HCT116 (cell line): ENCODE data around the gene PRPF8. TPM values are rescaled to one million over a fixed set of nuclear protein-coding genes. Genes with fewer than 3 reads are reported as not detected.

Experiments
- ATAC-seq: fragments of 200-7000 bp; cut with Tn5 transposase; 2 replicates; pipeline ENCODE4 v1.9.1; 2020; ENCODE audit warnings: mild to moderate bottlenecking, moderate library complexity
- BruUV-seq: library from RNA; stranded (reverse); fragments of 400-500 nt; replicated peaks from 2 replicates; lab custom pipeline; 2021; lab: Mats Ljungman, UMichigan
- CTCF ChIA-PET: fragments of 300-600 bp; sonication (Branson Sonifier 250); formaldehyde crosslinking; loops from one replicate; lab custom pipeline; 2021; ENCODE audit warnings: antibody characterized with exemption; lab: Charles Lee
- POLR2A ChIA-PET: fragments of 300-600, 350-600 bp; sonication (Branson Sonifier 250); formaldehyde crosslinking; loops from one replicate; lab custom pipeline; 2021; ENCODE audit warnings: antibody characterized with exemption; lab: Charles Lee
- RAD21 ChIA-PET, 2 experiments: fragments of 300-600 bp; sonication (Branson Sonifier 250); formaldehyde crosslinking; loops; one replicate each; lab custom pipeline; 2023; ENCODE audit warnings: low total read pairs in 2 of 2; ENCODE audit not compliant: uncharacterized antibody in 2 of 2, unreplicated experiment in 2 of 2, low non-redundant PET in 1 of 2; lab: Charles Lee
- DNase-seq: peaks from one replicate; pipeline ENCODE4 v3.0.0-alpha.2; 2010; ENCODE audit warnings: low read depth, low spot score
- H2AFZ ChIP-seq: fragments of 200-600 bp; shearing (Covaris generic), sonication (generic); 2 replicates; pipeline ENCODE4 v1.6.1; 2017; ENCODE audit warnings: low read depth, mixed run types, mixed read lengths, antibody characterized with exemption, low read length; ENCODE audit not compliant: poor library complexity, severe bottlenecking
- H3K27ac ChIP-seq: 2 replicates; pipeline ENCODE4 v1.5.1; 2012; ENCODE audit warnings: low read depth, low read length
- H3K27me3 ChIP-seq: fragments of 200-600 bp; sonication (generic); 2 replicates; pipeline ENCODE4 v1.6.1; 2016; ENCODE audit warnings: mixed run types, low read length, mixed read lengths; ENCODE audit not compliant: insufficient read depth
- H3K36me3 ChIP-seq, 2 experiments: fragments of 200-500 bp in 1 of 2; fragments of 200-600 bp in 1 of 2; sonication (Bioruptor generic) in 1 of 2; sonication (generic) in 1 of 2; 2 replicates each; pipeline versions ENCODE4 v1.5.1 to v1.6.1; 2014 to 2016; ENCODE audit warnings: low read length in 2 of 2, inconsistent platforms in 1 of 2, mixed read lengths in 1 of 2, mixed run types in 1 of 2; ENCODE audit not compliant: insufficient read depth in 2 of 2, control insufficient read depth in 1 of 2
- H3K4me1 ChIP-seq, 2 experiments: fragments of 200-600 bp in 1 of 2; sonication (generic) in 1 of 2; 2 replicates each; pipeline versions ENCODE4 v1.5.1 to v1.6.1; 2012 to 2017; ENCODE audit warnings: low read length in 2 of 2, inconsistent platforms in 1 of 2, mild to moderate bottlenecking in 1 of 2, mixed read lengths in 1 of 2, mixed run types in 1 of 2, moderate library complexity in 1 of 2; ENCODE audit not compliant: insufficient read depth in 2 of 2, control insufficient read depth in 1 of 2
- H3K4me2 ChIP-seq: fragments of 200-600 bp; sonication (generic); 2 replicates; pipeline ENCODE4 v1.6.1; 2017; ENCODE audit warnings: mixed run types, low read length, mixed read lengths
- H3K4me3 ChIP-seq, 2 experiments: fragments of 200-600 bp in 1 of 2; sonication (generic) in 1 of 2; replicated peaks in 1 of 2; 2 replicates each; pipeline ENCODE4 v1.5.1; 2011 to 2016; ENCODE audit warnings: low read length in 2 of 2, control low read depth in 1 of 2, low read depth in 1 of 2, mild to moderate bottlenecking in 1 of 2, mixed read lengths in 1 of 2, mixed run types in 1 of 2
- H3K79me2 ChIP-seq: fragments of 200-600 bp; sonication (generic); 2 replicates; pipeline ENCODE4 v1.6.1; 2017; ENCODE audit warnings: mild to moderate bottlenecking, mixed run types, low read length, moderate library complexity, mixed read lengths; ENCODE audit not compliant: insufficient read depth
- H3K9ac ChIP-seq: fragments of 200-600 bp; sonication (generic); 2 replicates; pipeline ENCODE4 v1.6.1; 2016; ENCODE audit warnings: low read length, mixed read lengths
- H3K9me2 ChIP-seq: fragments of 200-600 bp; sonication (generic), shearing (Covaris generic); 2 replicates; pipeline ENCODE4 v1.6.1; 2017; ENCODE audit warnings: mixed run types, mild to moderate bottlenecking, moderate library complexity; ENCODE audit not compliant: insufficient read depth
- H3K9me3 ChIP-seq, 2 experiments: fragments of 200-500 bp in 1 of 2; fragments of 200-600 bp in 1 of 2; sonication (Bioruptor generic) in 1 of 2; sonication (generic) in 1 of 2; 2 replicates each; pipeline ENCODE4 v1.6.1; 2014 to 2017; ENCODE audit warnings: low read length in 2 of 2, mixed read lengths in 2 of 2, inconsistent platforms in 1 of 2, low read depth in 1 of 2, mild to moderate bottlenecking in 1 of 2, mixed run types in 1 of 2, moderate library complexity in 1 of 2; ENCODE audit not compliant: control insufficient read depth in 1 of 2, insufficient read depth in 1 of 2
- H4K20me1 ChIP-seq: fragments of 200-600 bp; sonication (generic), shearing (Covaris generic); 2 replicates; pipeline ENCODE4 v1.6.1; 2017; ENCODE audit warnings: mixed run types, mild to moderate bottlenecking, moderate library complexity; ENCODE audit not compliant: insufficient read depth
- CBX3 ChIP-seq: IDR thresholded peaks from 2 replicates; pipeline ENCODE4 v1.6.1; 2012; ENCODE audit warnings: low read depth
- CEBPB ChIP-seq: IDR thresholded peaks from 2 replicates; pipeline ENCODE4 v1.6.1; 2012; ENCODE audit warnings: low read depth
- CTCF ChIP-seq, 3 experiments: fragments of 200-600 bp in 1 of 3; sonication (generic) in 1 of 3; IDR thresholded peaks in 2 of 3; conservative IDR thresholded peaks in 1 of 3; 2 replicates each; pipeline ENCODE4 v1.5.1; 2012 to 2017; ENCODE audit warnings: low read depth in 2 of 3, low read length in 2 of 3, antibody characterized with exemption in 1 of 3, borderline replicate concordance in 1 of 3, control low read depth in 1 of 3, mild to moderate bottlenecking in 1 of 3, mixed read lengths in 1 of 3, mixed run types in 1 of 3, moderate library complexity in 1 of 3; ENCODE audit not compliant: insufficient read depth in 1 of 3
- EGR1 ChIP-seq: IDR thresholded peaks from 2 replicates; pipeline ENCODE4 v1.6.1; 2012; ENCODE audit warnings: low read depth
- EZH2 ChIP-seq: fragments of 200-600 bp; sonication (generic); IDR thresholded peaks from 2 replicates; pipeline ENCODE4 v1.6.1; 2017; ENCODE audit warnings: antibody characterized with exemption, mixed run types
- EZH2phosphoT487 ChIP-seq: fragments of 200-600 bp; IDR thresholded peaks from 2 replicates; pipeline ENCODE4 v1.6.1; 2018; ENCODE audit warnings: antibody characterized with exemption, borderline replicate concordance
- FOSL1 ChIP-seq: IDR thresholded peaks from 2 replicates; pipeline ENCODE4 v1.6.1; 2012; ENCODE audit warnings: low read depth
- JUND ChIP-seq: IDR thresholded peaks from 2 replicates; pipeline ENCODE4 v1.6.1; 2012
- MAX ChIP-seq: IDR thresholded peaks from 2 replicates; pipeline ENCODE4 v1.6.1; 2012
- POLR2AphosphoS5 ChIP-seq: IDR thresholded peaks from 2 replicates; pipeline ENCODE4 v1.6.1; 2011; ENCODE audit warnings: mild to moderate bottlenecking, low read depth, low read length, moderate library complexity
- RAD21 ChIP-seq: IDR thresholded peaks from 2 replicates; pipeline ENCODE4 v1.6.1; 2012; ENCODE audit warnings: low read depth, mild to moderate bottlenecking
- REST ChIP-seq: IDR thresholded peaks from 2 replicates; pipeline ENCODE4 v1.6.1; 2012; ENCODE audit warnings: low read depth
- SP1 ChIP-seq: IDR thresholded peaks from 2 replicates; pipeline ENCODE4 v1.6.1; 2012; ENCODE audit warnings: low read depth
- SRF ChIP-seq: IDR thresholded peaks from 2 replicates; pipeline ENCODE4 v1.6.1; 2012; ENCODE audit warnings: low read depth
- TCF7L2 ChIP-seq: IDR thresholded peaks from 2 replicates; pipeline ENCODE4 v1.7.0; 2011; ENCODE audit warnings: borderline replicate concordance, inconsistent platforms; ENCODE audit not compliant: insufficient read depth, insufficient read length; ENCODE audit errors: extremely low read depth
- ZBTB33 ChIP-seq: IDR thresholded peaks from 2 replicates; pipeline ENCODE4 v1.6.1; 2011; ENCODE audit warnings: mild to moderate bottlenecking, low read length, moderate library complexity; ENCODE audit not compliant: insufficient replicate concordance; ENCODE audit errors: extremely low read depth
- ZFX ChIP-seq: fragments of 450-650 bp; IDR thresholded peaks from 2 replicates; pipeline ENCODE4 v1.6.1; 2017
- ZNF274 ChIP-seq: fragments of 200-500 bp; sonication (Bioruptor generic); IDR thresholded peaks from 2 replicates; pipeline ENCODE4 v1.6.1; 2014; ENCODE audit warnings: mild to moderate bottlenecking, low read depth, low read length, inconsistent platforms
- intact Hi-C: fragments of 100-400 bp; cut with micrococcal nuclease; formaldehyde crosslinking; loops from 2 replicates; pipeline ENCODE4 v1.10.0; 2022
- total RNA-seq: library from RNA; stranded (reverse); gene quantifications from one replicate; pipeline ENCODE4 v1.2.1, GENCODE V29; 2021; ENCODE audit not compliant: unreplicated experiment
- TF ChIP-seq, protein P1 (sequence below): IDR thresholded peaks from 2 replicates; pipeline ENCODE4 v1.6.1; 2012

PRPF8 gene
- total RNA-seq, 1 experiment from 2014 or later: 386 TPM

DNA sequence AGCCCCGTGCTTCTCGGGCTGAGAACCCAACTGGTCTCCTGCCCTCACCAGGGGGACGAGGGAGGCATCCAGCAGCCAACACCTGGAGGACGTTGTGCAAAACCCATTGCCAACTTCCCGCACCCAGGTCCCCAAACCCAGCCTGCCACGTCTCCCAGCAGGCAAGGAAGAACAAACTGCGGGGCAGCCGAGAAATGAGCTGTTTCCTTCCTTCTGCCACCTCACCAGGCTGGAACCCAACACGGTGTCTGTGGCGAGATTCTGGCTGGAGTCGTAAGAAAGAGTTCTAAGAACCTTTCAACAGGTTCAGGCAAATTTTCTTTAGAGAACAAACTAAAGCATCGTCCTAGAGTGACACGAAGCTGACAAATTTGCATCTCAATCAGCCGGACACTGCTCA is 59.6 kb downstream of the PRPF8 start:
- ATAC-seq (no peak), DNase-seq (no peak)
- Histone ChIP-seq H3K4me2 (no peak overlapping the region), H3K9me3 (no peaks in the 10 kb centered on the region), H3K4me3 (no peak overlapping the region), H4K20me1 (no peaks in the 10 kb centered on the region), H3K27me3 (no peaks in the 10 kb centered on the region), H3K36me3 (no peaks in the 10 kb centered on the region), H3K4me1 (peaks cover 13 to 41% of the 10 kb centered on the region in 2 experiments), H3K9me2 (no peaks in the 10 kb centered on the region), H3K79me2 (no peaks in the 10 kb centered on the region), H3K27ac (no peak overlapping the region), H2AFZ (no peak overlapping the region), H3K9ac (no peak overlapping the region)
- RAD21 ChIA-PET: no interaction called here
- BruUV-seq: no TSS peak
- intact Hi-C loops: no loop called here
- POLR2A ChIA-PET: interaction anchor here (1.2 kb wide), 1 partner anchor 9 kb away, joined by 3 read pairs; no protein-coding TSS in a partner anchor
- TF ChIP-seq JUND (no peak), CTCF (IDR thresholded peaks at IDR 0.05 in 2 of 3, conservative IDR thresholded peaks at IDR 0.05 in 1 of 3; ENCODE audit: borderline replicate concordance in 1 of 3, insufficient read depth in 1 of 3, low read depth in 2 of 3, low read length in 2 of 3) (no peak), TCF7L2 (no peak), EGR1 (no peak), ZFX (no peak), SRF (no peak), SP1 (no peak), MAX (no peak), RAD21 (no peak), ZNF274 (no peak), REST (no peak), POLR2AphosphoS5 (no peak), EZH2 (no peak), FOSL1 (no peak), CBX3 (no peak), ZBTB33 (no peak), EZH2phosphoT487 (no peak), CEBPB (no peak)
- TF ChIP-seq, protein P1, sequence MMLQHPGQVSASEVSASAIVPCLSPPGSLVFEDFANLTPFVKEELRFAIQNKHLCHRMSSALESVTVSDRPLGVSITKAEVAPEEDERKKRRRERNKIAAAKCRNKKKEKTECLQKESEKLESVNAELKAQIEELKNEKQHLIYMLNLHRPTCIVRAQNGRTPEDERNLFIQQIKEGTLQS: no peak
- CTCF ChIA-PET: no interaction called here
